ENCODE measurements around the gene TRAPPC6A.

GRCh38 chr19:45145270-45146189 lies 32.5 kb downstream of the TRAPPC6A start:
- TF ChIP-seq POLR2A (IDR thresholded peaks at IDR 0.05) (no peak), CTCF (IDR thresholded peaks at IDR 0.05) (no peak)
